Peyer's patch (tissue), 4 donors: ENCODE results near the gene KIDINS220.

Experiments
- CTCF ChIP-seq, 6 experiments: fragments of 450-650 bp in 4 of 6; fragments of 200-600 bp in 2 of 6; sonication (generic) in 1 of 6; IDR thresholded peaks; one replicate each; pipeline ENCODE4 v1.5.1; 2017 to 2019; ENCODE audit warnings: antibody characterized with exemption in 6 of 6, mild to moderate bottlenecking in 3 of 6, moderate library complexity in 1 of 6
- POLR2A ChIP-seq, 2 donors: fragments of 450-650 bp; IDR thresholded peaks; one replicate each; pipeline ENCODE4 v1.5.1; 2017; ENCODE audit warnings: antibody characterized with exemption in 2 of 2, mild to moderate bottlenecking in 2 of 2, moderate library complexity in 2 of 2

GRCh38 chr2:8692783-8693156 is 144.6 kb downstream of the KIDINS220 start:
- TF ChIP-seq POLR2A (IDR thresholded peaks at IDR 0.05): no peak
- no peak for TF ChIP-seq CTCF (IDR thresholded peaks at IDR 0.05)
